Gastroesophageal sphincter (tissue), 4 donors: ENCODE results near the gene TMEM151A. TPM values are rescaled to one million over a fixed set of nuclear protein-coding genes. Genes with fewer than 3 reads are reported as not detected.

ENCODE experiments used
- ATAC-seq: fragments of 150-250 bp; one replicate; pipeline ENCODE4 v1.9.1; 2016; ENCODE audit warnings: mild to moderate bottlenecking, moderate library complexity
- H3K27ac ChIP-seq, 4 donors: fragments of 200-600 bp; sonication (generic) in 3 of 4; 1 replicate in 3 of 4; 2 replicates in 1 of 4; pipeline ENCODE4 v1.5.1; 2016 to 2019
- H3K27me3 ChIP-seq: fragments of 200-600 bp; sonication (generic); one replicate; pipeline ENCODE4 v1.5.1; 2019
- H3K36me3 ChIP-seq, 2 donors: fragments of 200-600 bp; sonication (generic); one replicate each; pipeline ENCODE4 v1.5.1; 2019; ENCODE audit warnings: control low read depth in 1 of 2
- H3K4me1 ChIP-seq, 3 donors: fragments of 200-600 bp; sonication (generic); 1 replicate in 2 of 3; 2 replicates in 1 of 3; pipeline ENCODE4 v1.5.1; 2016 to 2019; ENCODE audit warnings: control low read depth in 2 of 3
- H3K4me3 ChIP-seq, 2 donors: fragments of 200-600 bp; sonication (generic); one replicate each; pipeline ENCODE4 v1.5.1; 2019; ENCODE audit warnings: mild to moderate bottlenecking in 1 of 2, moderate library complexity in 1 of 2
- H3K9me3 ChIP-seq, 3 donors: fragments of 200-600 bp; sonication (generic); one replicate each; pipeline ENCODE4 v1.5.1; 2017 to 2019; ENCODE audit warnings: control low read depth in 2 of 3
- CTCF ChIP-seq, 4 experiments: fragments of 200-600 bp in 2 of 4; fragments of 450-650 bp in 2 of 4; sonication (generic) in 1 of 4; IDR thresholded peaks; one replicate each; pipeline ENCODE4 v1.5.1; 2017 to 2019; ENCODE audit warnings: antibody characterized with exemption in 4 of 4, mild to moderate bottlenecking in 2 of 4, moderate library complexity in 2 of 4
- EP300 ChIP-seq: sonication (generic); formaldehyde crosslinking; IDR thresholded peaks from one replicate; pipeline ENCODE4 v1.6.1; 2017; ENCODE audit warnings: antibody characterized with exemption, mild to moderate bottlenecking
- POLR2A ChIP-seq, 2 donors: fragments of 450-650 bp; IDR thresholded peaks; one replicate each; pipeline ENCODE4 v1.6.1; 2017; ENCODE audit warnings: antibody characterized with exemption in 2 of 2, mild to moderate bottlenecking in 2 of 2, moderate library complexity in 1 of 2
- POLR2AphosphoS5 ChIP-seq: sonication (generic); formaldehyde crosslinking; IDR thresholded peaks from one replicate; pipeline ENCODE4 v1.6.1; 2017; ENCODE audit warnings: antibody characterized with exemption
- WGBS, 2 donors: methylation state at CpG; one replicate each; pipeline ENCODE4 v1.1.5; 2018; ENCODE audit warnings: low coverage in 1 of 2; 5-methylcytosine and 5-hydroxymethylcytosine counted together
- total RNA-seq, 4 donors: library from RNA; depleted of rRNA; stranded (reverse); fragments of >200 nt; gene quantifications; one replicate each; pipeline ENCODE4 v1.1.0, GENCODE V29; 2016

The TMEM151A gene
- total RNA-seq, 4 donors from 2014 or later: 0.66 TPM; not detected in 3

DNA sequence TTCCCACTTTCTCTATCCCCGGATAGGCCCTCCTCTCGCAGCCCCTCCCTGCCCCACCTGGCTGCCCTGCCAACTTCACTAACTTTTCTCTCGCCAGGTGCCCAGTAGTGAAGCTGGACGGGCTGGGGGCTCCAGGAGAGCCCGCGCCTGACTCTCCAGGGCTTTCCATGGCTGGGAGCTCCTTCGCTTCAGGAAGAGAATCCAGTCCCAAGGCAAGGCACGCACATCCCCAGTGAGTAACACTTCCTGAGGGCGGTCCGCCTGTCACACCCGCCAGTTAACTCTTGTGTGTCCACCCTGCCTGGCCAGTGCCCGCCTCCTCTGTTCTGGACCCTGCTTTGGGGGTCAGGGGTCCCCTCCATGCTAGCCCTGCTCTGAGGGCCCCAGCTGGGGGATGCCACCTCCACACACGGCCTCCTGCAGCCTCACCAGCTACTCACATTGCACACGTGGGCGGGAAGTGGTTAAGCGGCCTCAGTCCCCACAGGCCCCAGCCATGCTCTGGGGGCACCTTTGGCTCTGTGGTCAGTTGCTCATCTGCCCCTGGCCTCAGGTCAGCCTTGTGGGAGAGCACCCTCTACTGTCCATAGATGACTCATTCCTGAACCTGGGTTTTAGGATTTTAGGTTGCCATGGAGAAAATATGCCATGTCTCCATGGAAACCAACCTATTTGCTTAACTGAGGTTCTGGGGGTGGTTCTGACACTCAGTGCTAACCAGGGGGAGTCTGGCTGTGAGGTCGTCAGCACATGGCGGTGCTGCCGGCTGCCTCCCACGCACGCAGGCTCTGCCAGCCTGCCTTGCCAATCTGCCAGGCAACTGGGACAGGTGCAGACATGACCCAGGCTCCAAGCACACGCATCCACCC, 44.8 kb downstream of the TMEM151A start, which contains the start of gene RIN1:
Gene RIN1 (minus strand): TSS at position 201 of the 869 bp plus-strand sequence. CDS start 32 bp downstream, at position 169.
- ATAC-seq: peak; percentile 76
- H3K4me1 ChIP-seq: peaks cover 0 to 32% (median 22%) of the 10 kb centered on the region in 3 donors
- H3K27ac ChIP-seq: peak within 1 kb of the TSS in 3 of 4 donors; percentile 55 to 73 (median 72)
- H3K27me3 ChIP-seq: no peaks in the 10 kb centered on the region
- H3K9me3 ChIP-seq: no peaks in the 10 kb centered on the region
- no peak for TF ChIP-seq EP300
- peak; percentile 9 for TF ChIP-seq POLR2AphosphoS5
- TF ChIP-seq POLR2A (IDR thresholded peaks at IDR 0.05): no peak
- TF ChIP-seq CTCF (IDR thresholded peaks at IDR 0.05): peak in 2 of 4 experiments; percentile 30 to 44
- peak within 1 kb of the TSS; percentile 33 to 60 for H3K4me3 ChIP-seq
- H3K36me3 ChIP-seq: peaks cover 0 to 80% of the 10 kb centered on the region in 2 donors
- WGBS, 2 donors: 0% methylated on average over 3 of the region's 22 CpGs; no CpG with 5 or more reads in 1 of the 2 donors

DNA sequence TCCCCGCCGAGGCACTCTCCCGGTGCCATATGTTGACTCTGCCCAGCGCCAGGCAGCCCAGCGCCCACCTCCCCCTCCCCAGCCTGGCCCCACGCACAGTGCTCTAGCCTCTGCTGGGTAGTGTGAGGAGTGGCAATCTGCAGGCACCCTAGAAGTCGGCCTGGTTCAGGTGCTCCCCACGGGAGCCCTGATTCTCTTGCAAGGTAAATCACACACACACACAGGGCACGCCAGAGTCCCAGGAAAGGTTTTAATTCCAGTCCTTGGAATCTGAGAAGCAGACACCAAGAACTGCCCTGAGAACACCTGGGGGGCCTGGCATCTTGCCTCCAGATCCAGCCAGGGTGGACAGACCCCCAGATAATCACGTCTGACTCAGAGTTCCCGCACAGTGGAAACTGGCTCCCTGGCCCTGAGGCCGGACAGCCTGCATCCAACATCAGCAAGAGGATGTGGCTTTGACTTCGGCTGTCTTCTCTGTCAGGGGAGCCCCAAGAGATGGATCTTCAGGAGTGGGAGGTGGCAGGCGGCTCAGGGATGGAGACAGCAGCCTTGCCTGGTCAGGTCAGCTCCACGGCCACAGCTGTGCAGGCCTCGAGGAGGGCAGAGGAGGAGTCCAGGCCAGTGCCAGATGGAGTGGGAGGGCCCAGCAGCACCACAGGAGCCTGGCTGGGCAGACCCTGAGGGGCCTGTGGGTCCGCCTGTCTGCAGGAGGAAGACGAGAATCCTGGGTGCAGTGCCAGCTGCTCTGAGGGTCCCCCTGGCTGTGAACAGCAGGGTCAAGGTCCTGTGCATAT, 45.6 kb downstream of the TMEM151A start:
- H3K4me1 ChIP-seq: peaks cover 0 to 32% (median 22%) of the 10 kb centered on the region in 3 donors
- peaks cover 0 to 80% of the 10 kb centered on the region in 2 donors for H3K36me3 ChIP-seq
- H3K4me3 ChIP-seq: no peak overlapping the region
- 80% methylated on average over 1 of the region's 18 CpGs; no CpG with 5 or more reads in 1 of the 2 donors for WGBS, 2 donors
- ATAC-seq: peak; percentile 4
- no peaks in the 10 kb centered on the region for H3K9me3 ChIP-seq
- TF ChIP-seq POLR2AphosphoS5: no peak
- no peak for TF ChIP-seq CTCF (IDR thresholded peaks at IDR 0.05)
- TF ChIP-seq EP300: no peak
- no peak for TF ChIP-seq POLR2A (IDR thresholded peaks at IDR 0.05)
- peak overlapping the region in 3 of 4 donors; percentile 55 to 73 (median 72) for H3K27ac ChIP-seq
- H3K27me3 ChIP-seq: no peaks in the 10 kb centered on the region

GRCh38 chr11:66338276-66339161, 46.8 kb downstream of the TMEM151A start:
- 41 to 90% methylated on average over 2 to 3 of the region's 17 CpGs for WGBS, 2 donors
- H3K36me3 ChIP-seq: peaks cover 0 to 69% of the 10 kb centered on the region in 2 donors

More at GRCh38 chr11:66338276-66339161, 46.8 kb downstream of the TMEM151A start:
- peaks cover 0 to 41% (median 24%) of the 10 kb centered on the region in 3 donors for H3K4me1 ChIP-seq
- no peaks in the 10 kb centered on the region for H3K27me3 ChIP-seq
- H3K4me3 ChIP-seq: no peak overlapping the region
- H3K27ac ChIP-seq: no peak overlapping the region
- no peak for TF ChIP-seq POLR2A (IDR thresholded peaks at IDR 0.05)
- TF ChIP-seq POLR2AphosphoS5: no peak
- TF ChIP-seq CTCF (IDR thresholded peaks at IDR 0.05): no peak
- TF ChIP-seq EP300: no peak
- ATAC-seq: no peak
- no peaks in the 10 kb centered on the region for H3K9me3 ChIP-seq
